Adrenal gland (tissue), 19 donors: ENCODE data around the gene GPR146. TPM values are rescaled to one million over a fixed set of nuclear protein-coding genes. Genes with fewer than 3 reads are reported as not detected.
A peak's percentile ranks its signal among the peaks of the same experiment; 100 is the strongest.

Source experiments
- DNase-seq, 7 donors: peaks; one replicate each; pipeline ENCODE4 v3.0.0-alpha.2; 2019 to 2020
- H3K27ac ChIP-seq, 5 donors: fragments of 200-600 bp; sonication (generic) in 4 of 5; 1 replicate in 3 of 5; 2 replicates in 2 of 5; pipeline versions ENCODE4 v1.5.1 to v1.8.0; 2016 to 2020; ENCODE audit warnings: mild to moderate bottlenecking in 1 of 5
- H3K27me3 ChIP-seq: fragments of 200-600 bp; 2 replicates; pipeline ENCODE4 v1.8.0; 2021
- H3K36me3 ChIP-seq, 2 donors: fragments of 200-600 bp; replicated peaks in 1 of 2; 1 replicate in 1 of 2; 2 replicates in 1 of 2; pipeline versions ENCODE4 v1.5.1 to v1.8.0; 2018 to 2022
- H3K4me1 ChIP-seq, 2 donors: fragments of 200-600 bp; replicated peaks in 1 of 2; 1 replicate in 1 of 2; 2 replicates in 1 of 2; pipeline versions ENCODE4 v1.5.1 to v1.8.0; 2018 to 2021
- H3K4me3 ChIP-seq, 4 donors: fragments of 200-600 bp; sonication (generic) in 3 of 4; one replicate each; pipeline ENCODE4 v1.5.1; 2016 to 2018
- H3K9me3 ChIP-seq, 3 donors: fragments of 200-600 bp; sonication (generic) in 1 of 3; replicated peaks in 1 of 3; 1 replicate in 2 of 3; 2 replicates in 1 of 3; pipeline versions ENCODE4 v1.5.1 to v1.8.0; 2016 to 2021
- CTCF ChIP-seq, 6 experiments: fragments of 450-650 bp in 4 of 6; fragments of 200-600 bp in 2 of 6; sonication (generic) in 1 of 6; IDR thresholded peaks; 1 replicate in 5 of 6; 2 replicates in 1 of 6; pipeline versions ENCODE4 v1.5.1 to v1.8.0; 2016 to 2021; ENCODE audit warnings: antibody characterized with exemption in 6 of 6, mild to moderate bottlenecking in 2 of 6, moderate library complexity in 1 of 6
- POLR2A ChIP-seq, 2 donors: fragments of 450-650 bp; IDR thresholded peaks; one replicate each; pipeline ENCODE4 v1.6.1; 2017; ENCODE audit warnings: antibody characterized with exemption in 2 of 2, mild to moderate bottlenecking in 2 of 2, moderate library complexity in 1 of 2
- WGBS, 4 donors: extraction: QIAGEN DNeasy Blood & Tissue Kit in 2 of 4; methylation state at CpG; one replicate each; pipeline versions ENCODE4 v1.1.5 to v1.1.7; 2013 to 2017; 5-methylcytosine and 5-hydroxymethylcytosine counted together
- intact Hi-C, 2 donors: fragments of 100-400 bp; cut with DNase I; formaldehyde crosslinking; loops; one replicate each; pipeline versions ENCODE4 v1.14.1 to v1.15.0; 2022 to 2023
- long read RNA-seq, 10 donors: library from polyadenylated mRNA in 3 of 10; unstranded in 2 of 10; stranded (forward) in 1 of 10; transcript quantifications; one replicate each; pipeline ENCODE4 v2.0.0 and lab custom pipeline, GENCODE V29; 2021 to 2026
- polyA plus RNA-seq, 3 donors: library from polyadenylated mRNA; stranded (reverse); fragments of 200-250 nt in 2 of 3; fragments of 350-450 nt in 1 of 3; fragmentation: Illumina TruSeq in 1 of 3; extraction: RNeasy Lipid Tissue Mini Kit (QIAGEN cat#74804) in 1 of 3; gene quantifications; one replicate each; pipeline ENCODE4 v1.2.3, GENCODE V29; 2013 to 2014
- total RNA-seq, 9 donors: library from RNA; depleted of rRNA in 4 of 9; stranded (reverse); fragments of >200 nt in 4 of 9; fragments of 120-200 nt in 1 of 9; fragmentation: NEBNext Ultra II Directional in 1 of 9; extraction: Animal tissue kit (Norgen Biotek cat#: 25700) in 1 of 9; gene quantifications; one replicate each; pipeline versions ENCODE4 v1.1.0 to v1.2.4, GENCODE V29; 2013 to 2023
- donor health status: healthy with polysubstance abuse.
- donor health status: Bipolar disorder and iron deficiency.
- donor health status: DM: yes; HTN: yes; CAD: no.
- donor health status: DM: no; HTN: no; CAD: no.
- donor health status: DM: no; HTN: no; CAD: no.
- donor health status: DM: yes; HTN: yes; CAD: no.

GPR146 gene
- total RNA-seq (10 to 100 TPM in 4 of 9 donors, 1 to 10 TPM in 4, under 1 TPM in 1; 1.00 to 17.3 (median 8.7) TPM), polyA plus RNA-seq (10 to 100 TPM in 1 of 3 donors, 1 to 10 TPM in 1, under 1 TPM in 1; 0.90 to 14.2 (median 7.9) TPM)
- long read RNA-seq, donor 1: 0 reads
- long read RNA-seq, donor 2: 0 reads
- long read RNA-seq, donor 3: 0 reads
- long read RNA-seq, donor 4, transcript GPR146-203 (2 exons, 1,053 nt): major isoform, 5 of 7 reads
- long read RNA-seq, donor 4, partial matches to known transcripts: 0 of 7 reads
- long read RNA-seq, donor 4, other reads (novel, unspliced or antisense): 2 of 7 reads
- long read RNA-seq, donor 5, transcript GPR146-203 (2 exons, 1,053 nt): major isoform, 21 of 39 reads
- long read RNA-seq, donor 5, transcript GPR146-201 (2 exons, 1,969 nt): minor isoform, 9 of 39 reads
- long read RNA-seq, donor 5, partial matches to known transcripts: 2 of 39 reads
- long read RNA-seq, donor 5, other reads (novel, unspliced or antisense): 4 of 39 reads
- long read RNA-seq, donor 6, partial matches to known transcripts: 0 of 9 reads
- long read RNA-seq, donor 6, other reads (novel, unspliced or antisense): 2 of 9 reads
- long read RNA-seq, donor 7: 0 reads
- long read RNA-seq, donor 8, partial matches to known transcripts: 0 of 2 reads
- long read RNA-seq, donor 8, other reads (novel, unspliced or antisense): 0 of 2 reads
- long read RNA-seq, donor 9, partial matches to known transcripts: 0 of 2 reads
- long read RNA-seq, donor 9, other reads (novel, unspliced or antisense): 0 of 2 reads
- long read RNA-seq, donor 10: 0 reads

GRCh38 chr7:1044189-1045068, at the start of gene GPR146:
TSS of gene GPR146 (plus strand) at chr7:1044546. CDS start at chr7:1057516, 12,970 bp downstream.
- Histone ChIP-seq H3K27me3 (no peaks in the 10 kb centered on the region), H3K9me3 (no peaks in the 10 kb centered on the region), H3K27ac (peak within 1 kb of the TSS; percentile 61 to 96 (median 94)), H3K4me1 (peaks cover 16 to 34% of the 10 kb centered on the region in 2 donors), H3K4me3 (peak within 1 kb of the TSS in 2 of 4 donors; percentile 68 to 77), H3K36me3 (no peaks in the 10 kb centered on the region)
- 1 to 4% (median 1%) methylated on average over 7 to 74 of the region's 74 CpGs for WGBS, 4 donors
- DNase-seq: peak; percentile 98 to 99 (median 99)
- TF ChIP-seq POLR2A (IDR thresholded peaks at IDR 0.05) (peak; percentile 28 to 81), CTCF (IDR thresholded peaks at IDR 0.05) (peak; percentile 40 to 75 (median 64))
- intact Hi-C loops: no loop called here

- Histone ChIP-seq H3K4me1 (peaks cover 0 to 6% of the 10 kb centered on the region in 2 donors), H3K27ac (no peak overlapping the region), H3K27me3 (no peaks in the 10 kb centered on the region), H3K9me3 (no peaks in the 10 kb centered on the region), H3K36me3 (peaks cover 0 to 3% of the 10 kb centered on the region in 2 donors), H3K4me3 (no peak overlapping the region)
- TF ChIP-seq CTCF (IDR thresholded peaks at IDR 0.05) (no peak), POLR2A (IDR thresholded peaks at IDR 0.05) (no peak)
- intact Hi-C loops: loop anchor here (2.0 to 10.0 kb wide), 3 partner anchors 70 to 180 kb away; no protein-coding TSS in a partner anchor
- WGBS, 4 donors: 69 to 75% (median 73%) methylated on average over 11 to 28 of the region's 28 CpGs
- no peak for DNase-seq
Measured at GRCh38 chr7:994592-995308, 49.6 kb upstream of the GPR146 start.

- no peaks in the 10 kb centered on the region for H3K9me3 ChIP-seq
- intact Hi-C loops: loop anchor here (2.0 to 10.0 kb wide), 2 partner anchors 69 to 179 kb away; no protein-coding TSS in a partner anchor
Measured at GRCh38 chr7:995571-995970, 48.8 kb upstream of the GPR146 start.

More at GRCh38 chr7:995571-995970, 48.8 kb upstream of the GPR146 start:
- H3K27me3 ChIP-seq: no peaks in the 10 kb centered on the region
- TF ChIP-seq CTCF (IDR thresholded peaks at IDR 0.05): no peak
- TF ChIP-seq POLR2A (IDR thresholded peaks at IDR 0.05): no peak
- peaks cover 0 to 3% of the 10 kb centered on the region in 2 donors for H3K36me3 ChIP-seq
- no peak overlapping the region for H3K27ac ChIP-seq
- H3K4me3 ChIP-seq: no peak overlapping the region
- WGBS, 4 donors: 87 to 93% (median 91%) methylated on average over 4 to 14 of the region's 14 CpGs; no CpG with 5 or more reads in 1 of the 4 donors
- no peak for DNase-seq
- H3K4me1 ChIP-seq: peaks cover 0 to 6% of the 10 kb centered on the region in 2 donors
